ENCODE measurements around the gene PLCD1.

DNA sequence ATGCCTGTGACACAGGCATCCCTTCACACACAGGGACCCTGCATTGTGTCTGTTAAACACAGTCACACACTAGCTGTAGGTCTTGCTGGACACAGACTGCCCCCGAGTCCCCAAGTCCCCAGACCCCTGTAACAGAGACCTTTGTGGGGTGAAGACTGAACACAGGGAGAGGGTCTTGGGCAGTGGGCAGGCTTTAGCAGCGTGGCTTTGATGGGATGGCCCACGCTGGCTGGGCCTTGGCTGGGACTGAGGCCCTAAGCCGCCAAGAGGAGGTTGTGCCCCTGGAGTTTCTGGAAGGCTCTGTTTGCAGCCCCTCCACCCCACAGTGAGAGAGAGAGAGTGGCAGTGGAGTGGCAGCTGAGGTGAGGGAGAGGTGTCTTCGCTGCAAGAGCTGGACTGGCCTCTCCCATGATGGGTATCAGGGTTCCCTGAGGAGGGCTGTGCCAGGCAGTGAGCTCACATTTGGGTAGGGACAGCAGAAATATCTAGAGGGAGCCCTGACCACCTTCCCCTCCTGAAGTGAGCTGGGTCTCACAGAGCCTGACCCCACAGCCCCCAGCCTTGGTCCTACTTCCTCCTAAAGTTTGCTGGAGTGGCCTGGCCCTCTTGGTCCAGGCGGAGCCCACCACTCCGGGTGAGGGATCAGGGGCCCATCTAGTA lies 39.5 kb downstream of the PLCD1 start:
- TF ChIP-seq, protein P1, sequence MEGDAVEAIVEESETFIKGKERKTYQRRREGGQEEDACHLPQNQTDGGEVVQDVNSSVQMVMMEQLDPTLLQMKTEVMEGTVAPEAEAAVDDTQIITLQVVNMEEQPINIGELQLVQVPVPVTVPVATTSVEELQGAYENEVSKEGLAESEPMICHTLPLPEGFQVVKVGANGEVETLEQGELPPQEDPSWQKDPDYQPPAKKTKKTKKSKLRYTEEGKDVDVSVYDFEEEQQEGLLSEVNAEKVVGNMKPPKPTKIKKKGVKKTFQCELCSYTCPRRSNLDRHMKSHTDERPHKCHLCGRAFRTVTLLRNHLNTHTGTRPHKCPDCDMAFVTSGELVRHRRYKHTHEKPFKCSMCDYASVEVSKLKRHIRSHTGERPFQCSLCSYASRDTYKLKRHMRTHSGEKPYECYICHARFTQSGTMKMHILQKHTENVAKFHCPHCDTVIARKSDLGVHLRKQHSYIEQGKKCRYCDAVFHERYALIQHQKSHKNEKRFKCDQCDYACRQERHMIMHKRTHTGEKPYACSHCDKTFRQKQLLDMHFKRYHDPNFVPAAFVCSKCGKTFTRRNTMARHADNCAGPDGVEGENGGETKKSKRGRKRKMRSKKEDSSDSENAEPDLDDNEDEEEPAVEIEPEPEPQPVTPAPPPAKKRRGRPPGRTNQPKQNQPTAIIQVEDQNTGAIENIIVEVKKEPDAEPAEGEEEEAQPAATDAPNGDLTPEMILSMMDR (conservative IDR thresholded peaks at IDR 0.05), result no peak
- no peak for TF ChIP-seq ZFX (IDR thresholded peaks at IDR 0.05)
